ENCODE measurements around the gene SELENOF.

GRCh38 chr1:86950712-86951419, 36.9 kb upstream of the SELENOF start:
- TF ChIP-seq CTCF (IDR thresholded peaks at IDR 0.05) (no peak), POLR2A (IDR thresholded peaks at IDR 0.05) (no peak)

Measured in esophagus squamous epithelium (tissue), 4 donors.